ENCODE data around the gene CSTF3. TPM values are rescaled to one million over a fixed set of nuclear protein-coding genes. Genes with fewer than 3 reads are reported as not detected.
A peak's percentile ranks its signal among the peaks of the same experiment; 100 is the strongest.
"Not testable (repeated sequence)": the region's sequence is repeated elsewhere in the genome, so short reads cannot be mapped to it uniquely, and the experiment has no call there.

The CSTF3 gene
- total RNA-seq, 6 experiments from 2014 or later: 28.9 to 39.5 (median 35.6) TPM

DNA sequence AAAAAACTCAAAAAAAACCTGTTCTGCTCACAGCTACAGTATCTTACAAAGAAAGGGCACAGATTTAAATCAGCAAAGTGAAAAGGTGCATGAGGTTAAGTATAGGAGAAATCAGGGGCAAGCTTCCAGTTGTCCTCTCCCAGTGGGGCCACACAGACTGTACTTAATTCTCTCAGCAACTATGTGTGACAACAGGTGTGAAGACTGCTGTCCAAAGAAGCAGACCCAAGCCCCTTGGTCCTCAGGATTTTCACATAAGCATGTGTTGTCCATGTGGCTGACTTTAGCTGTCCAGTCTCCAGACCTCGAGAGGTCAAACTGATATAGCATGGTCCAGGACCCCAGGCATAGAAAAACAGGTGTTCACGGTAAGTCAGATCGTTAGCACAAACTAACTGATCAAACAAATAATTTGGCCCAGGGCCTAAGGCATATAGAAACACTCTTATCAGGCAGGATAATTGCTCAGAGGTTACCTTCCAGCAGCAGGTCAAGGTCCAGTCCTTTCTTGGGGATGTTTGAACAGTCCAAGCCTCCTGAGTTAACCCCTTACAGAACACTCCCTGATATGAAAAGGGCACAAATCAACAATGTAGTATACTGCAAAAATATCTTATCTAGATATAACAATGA, 21.1 kb upstream of the CSTF3 start:
- Mint-ChIP-seq H3K4me3 (no peak overlapping the region), H3K27me3 (ENCODE audit: insufficient read depth) (peaks cover 6% of the 10 kb centered on the region), H3K36me3 (ENCODE audit: low read depth) (no peaks in the 10 kb centered on the region; the same call in 1 of the 2 replicates), H3K27ac (no peak overlapping the region), H3K9me3 (no peaks in the 10 kb centered on the region), H3K4me1 (ENCODE audit: low read depth) (peaks cover 24% of the 10 kb centered on the region)
- no peak for DNase-seq
- TF ChIP-seq CTCF (IDR thresholded peaks at IDR 0.05): no peak

- Mint-ChIP-seq H3K36me3 (ENCODE audit: low read depth) (no peaks in the 10 kb centered on the region; the same call in 1 of the 2 replicates), H3K4me1 (ENCODE audit: low read depth) (peaks cover 20% of the 10 kb centered on the region), H3K27ac (no peak overlapping the region), H3K4me3 (no peak overlapping the region), H3K27me3 (ENCODE audit: insufficient read depth) (peaks cover 6% of the 10 kb centered on the region), H3K9me3 (no peaks in the 10 kb centered on the region)
- DNase-seq: no peak
- no peak for TF ChIP-seq CTCF (IDR thresholded peaks at IDR 0.05)
These were observed 18.1 kb upstream of the CSTF3 start for GRCh38 chr11:33179348-33179803.

GRCh38 chr11:33178443-33179180, 17.3 kb upstream of the CSTF3 start:
- H3K27ac Mint-ChIP-seq: peak overlapping the region; percentile 44; the same call in 1 of the 2 replicates
- TF ChIP-seq CTCF (IDR thresholded peaks at IDR 0.05): no peak
- peak; percentile 23 for DNase-seq
- no peaks in the 10 kb centered on the region; the same call in 1 of the 2 replicates for H3K36me3 Mint-ChIP-seq (ENCODE audit: low read depth)
- no peaks in the 10 kb centered on the region for H3K9me3 Mint-ChIP-seq
- H3K4me3 Mint-ChIP-seq: peak overlapping the region; percentile 18; the same call in 1 of the 2 replicates
- peaks cover 20% of the 10 kb centered on the region for H3K4me1 Mint-ChIP-seq (ENCODE audit: low read depth)
- peaks cover 6% of the 10 kb centered on the region for H3K27me3 Mint-ChIP-seq (ENCODE audit: insufficient read depth)

GRCh38 chr11:33177676-33178336, 16.5 kb upstream of the CSTF3 start:
- no peak for DNase-seq
- no peak for TF ChIP-seq CTCF (IDR thresholded peaks at IDR 0.05)
- H3K9me3 Mint-ChIP-seq: no peaks in the 10 kb centered on the region
- H3K36me3 Mint-ChIP-seq (ENCODE audit: low read depth): no peaks in the 10 kb centered on the region; the same call in 1 of the 2 replicates
- no peak overlapping the region for H3K27ac Mint-ChIP-seq
- no peak overlapping the region for H3K4me3 Mint-ChIP-seq
- H3K27me3 Mint-ChIP-seq (ENCODE audit: insufficient read depth): peaks cover 6% of the 10 kb centered on the region
- H3K4me1 Mint-ChIP-seq (ENCODE audit: low read depth): peaks cover 24% of the 10 kb centered on the region

GRCh38 chr11:33176760-33177159, 15.5 kb upstream of the CSTF3 start:
- peaks cover 27% of the 10 kb centered on the region for H3K4me1 Mint-ChIP-seq (ENCODE audit: low read depth)
- H3K4me3 Mint-ChIP-seq; H3K27me3 Mint-ChIP-seq (ENCODE audit: insufficient read depth); DNase-seq; H3K36me3 Mint-ChIP-seq (ENCODE audit: low read depth); H3K9me3 Mint-ChIP-seq; H3K27ac Mint-ChIP-seq: not testable (repeated sequence)

All from HFFc6 (cell line).